GM19099 (cell line): ENCODE data around the gene RPS2.

Experiments used
- POLR2A ChIP-seq: IDR thresholded peaks from 3 replicates; pipeline ENCODE4 v1.6.1; 2011; ENCODE audit warnings: low read depth; ENCODE audit not compliant: insufficient read length; ENCODE audit errors: extremely low read depth

RPS2 gene

DNA sequence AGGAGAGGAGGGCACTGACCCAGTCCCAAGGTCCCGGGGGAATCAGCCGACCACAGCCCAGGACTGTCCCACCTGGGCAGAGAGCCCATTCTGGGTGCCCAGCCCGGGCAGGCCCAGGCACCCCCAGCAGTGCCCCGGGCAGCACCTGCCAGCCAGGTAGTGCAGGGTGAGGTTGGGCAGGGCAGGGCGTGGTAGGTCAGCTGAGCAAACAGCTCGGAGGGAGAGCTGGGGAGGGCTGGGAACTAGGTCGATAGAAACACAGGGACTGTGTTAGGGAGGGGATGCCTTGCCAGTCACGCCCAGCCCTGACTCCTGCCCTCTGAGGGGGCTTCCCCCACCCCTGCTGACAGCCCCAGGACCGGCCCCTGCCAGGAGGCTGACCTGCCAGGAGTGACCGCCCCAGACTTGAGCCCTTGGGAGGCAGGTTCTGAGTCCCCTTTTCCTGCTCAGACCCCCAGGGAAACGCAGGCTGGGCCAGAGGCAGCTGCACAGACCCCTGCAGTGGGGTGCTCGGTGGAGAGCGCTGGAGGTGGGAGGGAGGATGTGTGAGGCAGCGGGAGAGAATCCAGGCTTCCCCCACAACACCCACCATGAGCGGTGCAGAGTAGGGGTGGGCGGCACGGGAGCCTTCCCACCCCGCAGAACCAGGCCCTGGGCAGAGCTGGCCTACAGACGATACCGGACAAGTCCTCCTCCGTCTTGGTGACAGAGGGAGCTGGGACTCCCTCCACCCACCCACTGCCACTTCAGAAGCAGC, 51.1 kb downstream of the RPS2 start:
- no peak for TF ChIP-seq POLR2A

DNA sequence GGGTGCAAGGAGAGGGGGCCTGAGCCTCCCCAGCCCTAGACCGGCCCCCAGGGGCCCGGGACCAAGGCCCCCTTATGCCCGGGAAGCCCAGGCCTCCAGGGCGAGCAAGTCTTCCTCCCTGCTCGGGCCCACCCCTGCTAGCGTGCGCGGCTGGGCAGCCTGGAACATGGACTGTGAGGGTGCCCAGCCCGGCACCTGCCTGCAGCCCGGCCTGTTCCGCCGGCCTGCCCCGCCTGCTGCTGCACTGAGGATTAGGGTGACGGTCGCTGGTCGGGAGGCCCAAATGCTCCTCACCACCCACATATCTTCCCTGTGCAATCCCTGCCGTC, 52.4 kb downstream of the RPS2 start:
- TF ChIP-seq POLR2A, result no peak
